NCI-H526 treated with DMSO at 0.1 percent for 48 hours (cell line): ENCODE data around the gene RGL4.

ENCODE experiments used
- DNase-seq: peaks from one replicate; lab custom pipeline; 2025; lab: John Stamatoyannopoulos, UW

Gene RGL4

DNA sequence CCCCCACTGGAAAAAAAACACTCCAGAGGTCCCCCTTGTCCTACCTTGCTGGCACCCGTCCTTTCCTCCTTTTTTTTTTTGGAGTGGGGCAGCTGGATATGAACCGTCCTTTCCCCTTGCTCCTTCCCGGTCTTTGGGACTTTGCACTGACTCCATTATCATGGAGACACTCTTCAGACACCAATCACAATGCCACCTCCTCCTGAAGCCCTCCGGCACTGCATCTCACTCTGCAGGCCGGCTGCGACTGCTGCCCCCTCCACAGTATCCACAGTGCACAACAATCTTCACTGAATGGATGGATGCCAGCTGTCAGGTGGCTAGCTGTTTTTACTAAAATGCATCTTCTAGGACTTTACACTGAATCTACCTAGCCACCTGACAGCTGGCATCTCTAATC is 12.7 kb upstream of the RGL4 start:
- DNase-seq, result no peak

DNA sequence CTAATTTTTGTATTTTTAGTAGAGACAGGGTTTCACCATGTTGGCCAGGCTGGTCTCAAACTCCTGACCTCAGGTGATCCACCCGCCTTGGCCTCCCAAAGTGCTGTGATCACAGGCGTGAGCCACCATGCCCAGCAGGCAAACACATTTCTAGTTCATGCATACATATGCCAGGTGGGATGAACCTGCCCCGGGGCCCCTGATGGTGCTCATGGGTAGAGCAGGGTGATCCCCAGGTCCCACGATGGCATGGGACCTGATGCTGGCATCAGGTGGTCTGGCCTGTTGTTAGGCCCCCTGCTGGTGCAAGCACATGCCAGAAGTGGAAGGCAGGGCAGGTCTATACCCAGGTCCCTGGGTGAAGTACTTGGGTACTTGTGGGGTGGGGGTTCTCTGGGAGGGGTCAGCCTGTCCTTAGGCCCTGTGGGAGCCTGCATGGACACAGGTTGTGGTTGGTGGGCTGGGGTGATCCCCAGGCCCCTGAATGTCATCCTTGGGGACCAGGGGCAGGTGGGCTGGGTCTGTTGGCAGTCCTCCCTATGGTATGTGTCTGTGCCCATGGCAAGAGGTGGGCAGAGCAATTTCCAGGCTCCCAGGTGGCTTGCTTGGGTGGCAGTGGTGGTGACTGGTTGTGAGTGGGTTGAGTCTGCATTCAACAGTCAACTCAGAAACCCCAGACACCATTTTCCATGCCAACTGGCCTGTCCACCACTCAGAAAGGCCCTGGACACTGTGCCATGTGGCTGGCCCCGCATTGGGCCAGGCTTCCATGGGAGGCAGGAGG is 9.6 kb upstream of the RGL4 start:
- DNase-seq, result no peak

DNA sequence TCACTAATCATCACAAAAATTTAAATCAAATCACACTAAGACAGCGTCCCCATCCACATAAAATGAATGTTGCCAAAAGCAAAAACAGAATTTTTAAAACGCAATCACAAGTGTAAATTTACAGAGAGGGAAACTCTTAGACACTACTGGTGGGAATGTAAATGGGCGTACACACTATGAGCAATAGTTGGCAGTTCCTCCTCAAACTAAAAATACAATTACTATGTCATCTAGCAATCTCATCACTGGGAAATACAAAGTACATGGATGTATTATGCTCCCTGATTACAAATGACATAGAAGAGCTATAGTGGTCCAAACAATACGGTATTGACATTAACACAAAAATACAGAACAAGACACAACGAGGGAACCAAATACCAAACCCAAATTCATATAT is 8.7 kb upstream of the RGL4 start:
- DNase-seq, result no peak

DNA sequence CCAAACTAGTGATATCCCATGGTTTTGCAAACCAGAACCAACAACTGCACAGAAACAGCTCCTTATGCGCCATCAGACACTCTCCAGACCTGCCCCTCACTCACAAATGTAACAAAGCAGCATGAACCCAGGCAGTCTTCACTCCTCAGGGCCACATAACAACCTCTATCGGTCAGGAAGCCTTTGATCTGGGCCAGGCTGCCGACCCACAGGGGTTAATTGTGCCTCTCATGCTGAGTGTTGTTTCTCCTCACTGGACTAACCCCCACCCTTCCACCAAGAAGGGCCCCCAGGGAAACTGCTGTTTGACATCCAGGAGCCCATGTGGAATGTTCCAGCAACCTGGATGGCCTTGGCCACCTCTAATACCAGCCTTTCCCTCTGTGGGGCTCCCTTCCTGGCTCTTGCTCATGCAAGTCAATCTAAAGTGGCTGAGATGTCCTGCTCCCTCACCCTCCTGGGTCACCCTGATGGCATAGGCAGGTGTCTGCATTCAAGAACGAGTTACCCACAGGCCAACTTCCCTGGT is 7.9 kb upstream of the RGL4 start:
- no peak for DNase-seq

DNA sequence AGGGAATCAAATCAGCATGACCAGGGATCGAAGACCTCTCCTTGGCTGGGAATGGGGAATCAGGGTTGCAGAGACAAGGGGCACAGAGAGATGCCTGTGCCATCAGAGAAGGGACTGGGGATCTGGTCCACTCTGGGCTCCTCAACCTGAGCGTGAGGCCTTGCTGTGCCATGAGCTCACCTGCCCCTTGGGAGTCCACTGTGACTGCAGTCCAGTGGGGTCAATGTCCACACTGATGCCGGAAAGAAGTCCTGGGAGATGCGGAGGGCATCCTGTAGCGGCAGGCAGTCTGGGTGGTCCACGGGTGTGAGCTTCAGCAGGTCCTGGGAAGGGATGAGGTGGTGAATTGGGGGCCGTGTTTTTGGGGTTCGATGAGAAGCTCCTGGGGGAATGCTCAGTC is 7.3 kb upstream of the RGL4 start:
- no peak for DNase-seq

DNA sequence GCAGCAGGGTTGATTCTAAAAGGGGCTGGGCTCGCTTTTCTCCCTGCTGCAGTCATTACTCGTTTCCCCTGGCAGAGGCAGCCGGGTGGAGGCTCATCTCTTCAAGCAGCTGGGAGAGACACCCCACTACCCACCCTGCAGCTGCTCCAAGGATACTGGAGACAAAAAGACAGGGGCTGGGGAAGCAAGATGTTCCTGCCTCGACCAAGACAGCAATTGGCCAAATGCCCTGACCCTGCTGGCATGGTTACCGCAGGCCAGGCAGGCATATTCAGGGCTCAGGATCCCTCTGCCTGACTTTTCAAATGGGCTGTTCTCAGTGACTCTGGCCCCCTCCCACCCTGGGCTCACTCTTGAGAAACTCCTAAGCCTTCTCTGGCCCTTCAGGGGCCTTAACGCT is 6.8 kb upstream of the RGL4 start:
- DNase-seq, result no peak

DNA sequence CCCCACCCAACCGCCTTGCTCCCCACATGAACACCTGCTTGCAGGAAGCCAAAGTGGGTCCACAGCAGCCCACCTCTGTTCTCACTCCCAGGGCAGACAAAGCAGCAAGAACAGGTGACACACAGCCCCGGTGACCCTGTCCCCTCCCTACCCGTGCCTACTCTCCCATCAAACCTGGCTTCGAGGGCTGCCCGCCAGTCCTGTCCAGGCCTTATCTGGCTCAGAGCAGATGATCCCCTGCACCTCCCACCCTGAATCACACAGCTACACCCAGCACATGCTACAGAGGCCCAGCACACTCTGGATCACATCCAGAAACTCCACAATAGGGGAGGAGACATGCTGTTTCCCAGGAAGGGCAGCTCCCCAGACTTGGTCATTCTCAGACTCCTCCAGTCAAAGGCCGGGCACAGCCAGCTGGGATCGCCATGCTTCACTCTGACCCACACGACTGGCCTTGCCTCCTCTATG is 6.2 kb upstream of the RGL4 start:
- DNase-seq, result no peak

DNA sequence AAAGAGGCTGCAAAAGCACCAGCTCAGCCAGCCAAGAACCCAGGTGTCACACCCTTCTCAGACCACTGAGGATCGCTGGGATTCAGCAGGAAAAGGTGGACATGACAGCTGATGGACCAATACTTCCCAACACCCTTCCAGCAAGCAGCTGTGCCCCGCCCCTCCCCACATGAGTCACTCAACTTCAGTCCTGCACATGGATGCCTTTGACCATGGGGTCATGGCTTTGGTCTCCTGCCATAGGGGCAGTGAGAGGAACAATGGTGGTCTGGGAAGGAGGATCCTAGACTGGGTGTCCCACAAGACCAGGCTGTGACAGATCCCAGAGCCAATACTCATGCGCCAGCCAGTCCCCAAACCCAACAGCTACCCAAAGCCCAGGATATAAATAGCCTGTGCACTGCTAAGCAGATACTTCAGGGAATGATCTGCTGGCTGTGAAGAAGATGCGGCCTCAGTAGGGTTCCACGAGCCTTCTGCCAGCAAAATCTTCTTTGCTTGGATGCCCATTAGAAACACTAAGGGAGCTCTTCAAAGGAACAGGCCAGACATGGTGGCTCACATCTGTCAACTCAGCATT is 5.5 kb upstream of the RGL4 start:
- no peak for DNase-seq

DNA sequence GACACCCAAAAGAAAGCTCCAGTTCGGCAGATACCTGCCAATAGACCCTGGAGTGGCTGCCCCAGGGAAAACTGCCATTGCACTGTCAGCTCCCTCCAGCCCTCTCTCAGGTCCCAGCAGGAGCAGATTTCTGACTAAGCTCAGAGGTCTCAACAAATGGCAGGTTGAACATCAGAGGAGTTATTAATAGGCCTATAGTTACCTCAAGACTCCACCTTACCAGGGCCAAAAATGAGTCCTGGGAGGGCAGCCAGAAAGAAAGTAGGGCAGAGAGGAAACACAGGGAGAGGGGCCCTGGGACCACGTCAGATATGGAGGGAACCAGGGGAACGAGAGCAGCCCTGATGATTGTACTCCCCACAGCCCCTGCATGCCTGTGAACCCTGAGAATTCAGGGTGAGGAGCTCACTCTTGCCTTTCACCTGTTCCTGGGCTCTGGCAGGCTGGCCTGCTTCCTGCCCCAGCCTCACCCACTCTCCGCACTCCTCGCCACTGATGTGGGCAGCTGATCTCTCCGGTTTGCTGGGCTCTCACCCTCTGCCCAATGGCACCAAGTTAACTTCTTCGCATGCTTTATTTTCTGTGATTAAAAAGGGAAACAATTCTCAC is 4.3 kb upstream of the RGL4 start:
- DNase-seq, result no peak

DNA sequence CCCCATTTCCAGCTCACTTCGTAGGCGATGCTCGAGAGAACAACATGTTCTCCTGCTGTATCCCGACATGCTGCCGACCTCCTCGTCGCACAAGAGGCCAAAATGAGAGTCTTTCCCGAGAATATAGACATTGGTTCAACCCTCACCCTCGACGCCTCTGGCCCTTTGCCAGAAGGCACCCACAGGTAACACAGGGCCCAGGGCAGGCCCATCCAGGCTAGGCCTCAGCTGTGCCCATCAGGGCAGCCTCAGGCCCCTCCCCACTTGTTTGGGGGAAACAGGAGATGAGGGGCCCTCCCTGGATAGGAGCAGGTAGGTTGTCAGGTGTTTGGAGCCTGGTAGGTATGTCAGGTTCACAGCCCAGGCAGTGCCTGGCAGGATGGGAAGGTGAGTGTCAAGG is 2.7 kb upstream of the RGL4 start:
- no peak for DNase-seq

DNA sequence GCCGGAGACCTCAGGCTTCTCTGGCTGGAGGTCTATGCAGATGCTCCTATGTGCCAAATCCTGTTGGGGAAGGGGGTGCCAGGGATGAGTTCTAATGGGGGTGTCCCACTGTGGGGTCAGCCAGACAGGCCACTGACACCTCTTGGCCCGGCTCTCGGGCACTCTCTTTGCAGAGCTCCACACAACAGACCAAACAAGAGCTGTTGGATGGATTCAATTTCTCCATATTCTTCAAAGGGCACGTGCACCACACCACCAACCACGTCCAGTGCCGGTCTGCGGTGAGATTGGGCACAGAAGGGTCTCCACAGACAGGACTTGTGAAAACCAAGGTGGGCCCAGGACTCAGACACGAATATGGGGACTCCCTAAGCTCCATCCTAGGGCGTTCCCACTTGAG is 2.2 kb upstream of the RGL4 start:
- DNase-seq, result no peak

DNA sequence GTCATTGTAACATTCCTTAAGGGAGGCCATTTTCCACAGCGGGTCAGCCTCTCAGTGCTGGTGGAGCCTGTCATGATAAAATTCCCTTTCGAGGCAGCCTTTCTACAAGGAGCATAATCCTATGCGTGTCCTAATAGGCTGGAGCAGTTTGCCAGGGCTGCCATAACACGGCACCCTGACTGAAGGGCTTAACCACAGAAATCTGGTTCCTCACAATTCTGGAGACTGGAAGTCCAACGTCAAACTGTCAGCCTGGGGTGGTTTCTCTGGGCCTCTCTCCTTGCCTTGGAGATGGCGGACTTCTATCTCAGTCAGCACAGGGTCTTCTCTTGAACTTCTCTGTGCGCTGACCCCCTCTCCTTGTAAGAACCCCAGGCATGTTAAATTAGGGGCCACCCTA is 1.4 kb upstream of the RGL4 start:
- no peak for DNase-seq

DNA sequence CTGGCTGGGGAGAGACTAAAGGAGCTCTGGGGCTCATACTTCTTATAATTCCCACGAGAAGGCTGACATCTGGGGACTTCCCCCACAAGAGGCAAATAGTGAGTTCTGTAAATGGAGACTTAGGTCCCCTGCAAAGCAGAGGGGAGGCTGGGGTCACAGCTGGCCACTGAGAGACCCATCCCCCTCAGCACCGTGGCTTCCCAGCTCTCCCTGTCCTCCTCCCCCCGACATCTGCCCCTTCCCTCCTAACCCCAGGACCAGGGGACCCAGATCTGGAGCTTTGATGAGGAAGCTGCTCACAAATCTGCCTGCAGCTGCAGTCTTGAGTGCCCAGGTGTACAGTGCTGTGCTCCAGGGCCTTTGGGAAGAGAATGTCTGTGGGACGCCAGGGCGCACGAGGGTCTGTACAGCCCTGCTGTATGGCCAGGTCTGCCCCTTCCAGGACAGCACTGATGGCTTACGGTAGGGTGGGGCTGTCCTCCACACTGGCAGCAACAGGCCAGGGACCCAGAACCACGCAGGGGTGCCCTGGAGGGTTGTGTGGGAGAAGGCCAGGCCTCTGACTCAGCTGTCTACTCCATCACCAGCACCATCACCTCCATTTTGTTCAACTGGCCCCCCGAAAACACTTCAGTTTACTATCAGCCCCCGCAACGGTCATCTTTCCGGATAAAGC is 1.1 kb downstream of the RGL4 start:
- DNase-seq, result no peak

DNA sequence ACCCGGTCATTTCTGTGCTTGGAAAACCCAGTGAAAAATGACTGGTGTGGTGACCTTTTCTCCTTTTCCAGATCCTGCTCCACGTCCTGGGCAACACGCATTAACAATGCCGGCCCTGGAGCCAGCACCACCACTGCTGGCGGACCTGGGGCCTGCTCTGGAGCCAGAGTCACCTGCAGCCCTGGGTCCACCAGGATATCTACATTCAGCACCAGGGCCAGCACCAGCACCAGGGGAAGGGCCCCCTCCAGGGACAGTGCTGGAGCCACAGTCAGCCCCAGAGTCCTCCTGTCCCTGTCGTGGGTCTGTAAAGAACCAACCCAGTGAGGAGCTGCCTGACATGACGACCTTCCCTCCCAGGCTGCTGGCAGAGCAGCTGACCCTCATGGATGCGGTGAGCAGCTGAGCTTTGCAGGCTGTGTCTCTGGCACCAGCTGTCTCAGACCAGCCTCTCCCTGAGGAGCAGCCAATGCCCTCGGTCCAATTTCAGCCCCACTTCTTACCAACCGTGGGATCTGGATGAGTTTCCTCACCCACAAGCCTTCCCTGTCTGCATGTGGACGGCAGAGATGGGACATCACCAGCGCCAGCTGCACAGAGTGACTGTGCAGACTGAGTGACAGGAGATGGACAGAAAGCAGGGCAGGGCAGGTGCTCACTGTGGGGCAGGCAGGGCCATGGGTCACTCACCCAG is 1.9 kb downstream of the RGL4 start:
- no peak for DNase-seq

DNA sequence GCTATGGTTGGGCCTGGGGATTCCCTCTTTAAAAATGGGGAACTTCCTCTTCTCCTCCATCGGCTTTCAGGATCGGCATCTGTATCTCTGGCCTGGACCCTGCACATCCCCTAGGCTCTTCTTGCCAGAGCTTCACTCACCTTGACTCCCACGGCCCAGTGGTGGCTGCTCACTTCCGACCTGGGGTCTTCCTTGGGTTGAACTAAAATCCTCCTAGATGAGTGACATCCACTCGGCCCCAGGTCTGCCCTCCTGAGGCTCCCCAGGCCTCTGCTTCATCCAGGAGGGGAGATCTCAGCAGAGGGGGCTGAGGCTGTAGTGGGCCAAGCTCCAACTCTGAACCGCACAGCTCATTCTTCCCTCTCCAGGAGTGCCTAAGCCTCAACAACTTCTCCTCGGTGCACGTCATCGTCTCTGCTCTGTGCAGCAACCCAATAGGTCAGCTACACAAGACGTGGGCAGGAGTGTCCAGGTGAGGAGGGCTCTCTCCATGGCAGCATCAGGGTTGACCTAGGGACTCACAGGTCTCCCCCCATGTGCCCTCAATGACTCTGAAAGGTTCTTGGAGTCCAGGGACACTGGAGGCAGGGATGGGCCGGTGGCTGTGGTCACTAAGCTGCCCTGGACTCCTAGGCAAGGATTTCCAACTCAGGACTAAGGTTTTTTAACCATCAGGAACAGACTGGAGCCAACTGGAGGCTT is 3.3 kb downstream of the RGL4 start:
- DNase-seq, result no peak

DNA sequence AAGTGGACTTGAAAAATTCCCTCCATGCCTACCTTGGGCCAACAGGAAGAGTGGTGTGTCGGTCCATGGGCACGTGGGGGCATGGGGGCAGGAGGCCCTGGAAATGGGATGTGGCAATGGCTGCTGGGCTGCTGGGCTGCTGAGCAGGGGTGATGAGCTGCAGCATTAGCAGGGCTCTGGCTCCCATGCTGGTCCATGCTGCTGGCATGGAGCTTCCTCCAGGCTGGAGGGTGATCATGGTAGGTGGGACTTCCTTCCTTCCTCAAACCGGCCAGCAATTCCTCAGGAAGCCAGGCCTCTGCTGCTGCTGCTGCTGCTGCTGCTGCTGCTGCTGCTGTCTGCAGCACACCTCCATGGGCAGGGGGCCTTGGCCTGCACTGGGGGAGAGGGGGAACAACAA is 4.3 kb downstream of the RGL4 start:
- DNase-seq, result no peak

DNA sequence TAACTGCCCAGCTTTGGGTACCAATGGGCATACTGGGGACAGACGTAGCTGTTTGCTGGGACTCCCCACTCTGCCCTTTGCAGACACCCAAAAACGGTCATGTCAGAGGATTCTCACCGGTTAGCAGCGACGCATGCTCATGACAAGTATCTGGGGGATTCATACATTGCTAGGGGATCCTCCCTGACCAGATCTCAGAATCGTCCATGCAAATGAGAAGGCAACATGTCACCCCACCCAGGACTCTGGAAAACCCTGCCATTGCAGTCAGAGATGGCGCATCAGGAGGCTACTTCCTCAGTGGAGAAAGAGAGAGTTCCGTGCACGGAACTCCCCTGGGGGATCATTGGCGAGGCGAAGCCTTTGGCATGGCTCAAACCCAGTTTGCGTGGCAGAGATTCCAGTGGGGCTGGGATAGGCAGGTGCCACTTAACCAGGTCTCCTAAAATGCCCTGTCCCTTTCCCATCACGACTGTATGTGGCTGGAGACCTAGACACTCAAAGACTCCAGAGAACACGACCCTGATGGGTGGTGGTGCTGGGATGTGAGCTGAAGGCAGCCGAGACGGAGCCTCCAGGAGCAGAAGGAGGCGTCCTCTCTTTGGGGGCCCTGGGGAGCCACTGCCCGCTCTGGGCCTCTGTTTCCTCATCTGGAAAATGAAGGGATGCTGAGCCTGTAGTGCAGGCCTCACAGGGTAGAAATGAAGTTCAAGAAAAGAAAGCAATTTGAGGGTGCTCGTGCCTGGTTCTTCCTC is 4.9 kb downstream of the RGL4 start:
- DNase-seq, result no peak

DNA sequence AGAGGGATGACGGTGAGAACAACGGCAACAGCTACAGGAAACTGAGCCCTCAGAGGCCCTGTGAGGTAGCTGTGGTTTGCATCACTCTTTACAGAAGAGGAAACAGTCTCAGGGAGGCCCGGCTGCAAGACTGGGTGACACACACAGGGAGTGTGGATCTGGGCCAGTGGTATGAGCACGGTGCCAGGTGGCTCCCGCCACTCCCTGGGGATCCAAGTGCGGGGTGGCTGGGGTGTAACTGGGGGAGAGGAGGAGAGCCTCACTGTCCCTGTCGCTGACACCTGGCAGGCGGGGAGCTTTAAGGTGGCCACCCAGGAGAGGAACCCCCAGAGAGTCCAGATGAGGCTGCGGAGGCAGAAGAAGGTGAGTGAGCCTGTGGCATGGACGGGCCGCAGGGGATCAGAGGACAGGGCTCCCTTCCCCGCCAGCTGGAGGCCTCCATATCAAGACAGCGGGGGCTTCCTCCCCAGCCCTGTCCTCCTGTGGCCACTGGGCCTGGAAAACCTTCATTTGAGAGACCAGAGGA is 5.6 kb downstream of the RGL4 start:
- no peak for DNase-seq

DNA sequence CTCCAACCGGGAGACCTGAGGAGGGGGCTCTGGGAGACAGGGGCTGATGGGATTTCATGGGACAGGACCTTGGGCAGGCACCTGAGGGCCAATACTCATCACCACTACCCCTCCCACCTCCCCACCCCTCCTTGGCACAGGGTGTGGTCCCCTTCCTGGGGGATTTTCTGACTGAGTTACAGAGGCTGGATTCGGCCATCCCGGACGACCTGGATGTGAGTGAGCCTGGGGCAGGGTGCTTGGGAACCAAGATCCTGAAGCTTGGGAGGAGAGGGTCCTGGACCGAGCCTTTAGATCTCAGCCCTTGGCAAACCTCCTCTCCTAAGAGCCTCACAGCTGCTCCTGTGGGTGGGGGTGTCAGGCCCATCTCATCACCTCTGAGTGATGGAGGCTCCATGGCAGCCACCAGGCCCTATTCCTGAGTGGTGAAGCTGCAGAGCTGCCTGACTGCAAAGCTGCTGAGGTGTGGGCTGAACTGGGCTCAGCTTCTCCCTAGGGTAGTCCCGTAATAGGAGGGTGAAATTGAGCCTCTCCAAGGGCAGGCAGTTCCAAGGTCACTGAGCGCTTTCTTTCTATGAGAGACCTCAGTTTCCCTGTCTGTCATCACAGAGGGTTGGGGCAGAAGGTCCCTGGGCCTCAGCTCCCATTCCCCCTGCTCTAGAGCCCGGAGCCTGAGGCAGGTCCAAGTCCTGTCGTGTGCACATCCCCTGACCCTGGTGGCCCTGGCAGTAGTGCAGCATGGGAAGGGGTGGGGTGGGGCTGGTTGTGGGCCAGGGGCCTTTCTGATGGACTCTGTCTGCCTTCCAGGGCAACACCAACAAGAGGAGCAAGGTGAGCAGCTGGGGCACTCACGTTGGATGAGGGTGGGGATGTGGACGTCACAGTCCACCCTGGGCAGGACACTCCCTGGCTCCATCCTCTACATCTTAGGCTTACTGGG is 6.5 kb downstream of the RGL4 start:
- DNase-seq, result no peak
